ENCODE measurements around the gene DNAH7.

The DNAH7 gene

DNA sequence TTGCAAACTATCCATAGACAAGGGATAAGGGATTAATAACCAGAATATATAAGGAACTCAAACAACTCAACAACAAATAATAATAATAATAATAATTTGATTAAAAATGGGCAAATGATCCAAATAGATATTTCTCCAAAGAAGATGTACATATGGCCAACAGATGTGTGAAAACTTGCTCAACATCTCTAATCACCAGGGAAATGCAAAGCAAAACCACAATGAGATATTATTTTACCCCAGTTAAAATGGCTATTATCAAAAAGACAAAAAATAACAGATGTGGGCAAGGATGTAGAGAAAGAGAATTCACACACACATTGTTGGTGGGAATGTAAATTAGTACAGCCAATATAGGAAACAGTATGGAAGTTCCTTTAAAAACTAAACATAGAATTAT is 26.9 kb downstream of the DNAH7 start:
- Histone ChIP-seq H3K4me3 (ENCODE audit: low read length in 2 of 2) (no peak overlapping the region), H3K27ac (ENCODE audit: low read length) (no peak overlapping the region), H3K36me3 (ENCODE audit: control insufficient read depth in 2 of 2, insufficient read depth in 2 of 2, low read length in 2 of 2) (no peaks in the 10 kb centered on the region), H3K9me3 (ENCODE audit: control insufficient read depth in 2 of 2, low read length in 2 of 2) (peaks cover 2 to 4% of the 10 kb centered on the region in 2 donors), H3K4me1 (ENCODE audit: control insufficient read depth, insufficient read depth, low read length) (no peaks in the 10 kb centered on the region), H3K9ac (ENCODE audit: low read length in 2 of 2) (no peak overlapping the region), H3K27me3 (ENCODE audit: control insufficient read depth in 1 of 2, insufficient read depth in 2 of 2, low read length in 2 of 2) (no peaks in the 10 kb centered on the region)

DNA sequence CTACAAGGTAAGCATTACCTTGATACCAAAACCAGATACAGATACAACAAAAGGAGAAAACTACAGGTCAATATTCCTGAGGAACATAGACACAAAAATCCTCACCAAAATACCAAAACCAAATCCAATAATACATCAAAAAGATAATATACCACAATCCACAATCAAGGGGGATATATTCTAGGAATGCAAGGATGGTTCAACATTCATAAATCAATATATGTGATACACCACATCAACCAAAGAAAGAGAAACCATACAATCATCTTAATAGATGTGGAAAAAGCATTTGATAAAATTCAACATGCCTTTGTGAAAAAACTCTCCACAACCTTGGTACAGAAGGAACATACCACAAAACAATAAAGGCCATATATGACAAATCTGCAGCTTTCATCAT is 28.4 kb downstream of the DNAH7 start:
- no peaks in the 10 kb centered on the region for H3K27me3 ChIP-seq (ENCODE audit: control insufficient read depth in 1 of 2, insufficient read depth in 2 of 2, low read length in 2 of 2)
- no peaks in the 10 kb centered on the region for H3K4me1 ChIP-seq (ENCODE audit: control insufficient read depth, insufficient read depth, low read length)
- H3K27ac ChIP-seq (ENCODE audit: low read length) = no peak overlapping the region
- no peaks in the 10 kb centered on the region for H3K36me3 ChIP-seq (ENCODE audit: control insufficient read depth in 2 of 2, insufficient read depth in 2 of 2, low read length in 2 of 2)
- H3K4me3 ChIP-seq (ENCODE audit: low read length in 2 of 2) = no peak overlapping the region
- H3K9me3 ChIP-seq (ENCODE audit: control insufficient read depth in 2 of 2, low read length in 2 of 2) = peaks cover 2 to 4% of the 10 kb centered on the region in 2 donors
- no peak overlapping the region for H3K9ac ChIP-seq (ENCODE audit: low read length in 2 of 2)

DNA sequence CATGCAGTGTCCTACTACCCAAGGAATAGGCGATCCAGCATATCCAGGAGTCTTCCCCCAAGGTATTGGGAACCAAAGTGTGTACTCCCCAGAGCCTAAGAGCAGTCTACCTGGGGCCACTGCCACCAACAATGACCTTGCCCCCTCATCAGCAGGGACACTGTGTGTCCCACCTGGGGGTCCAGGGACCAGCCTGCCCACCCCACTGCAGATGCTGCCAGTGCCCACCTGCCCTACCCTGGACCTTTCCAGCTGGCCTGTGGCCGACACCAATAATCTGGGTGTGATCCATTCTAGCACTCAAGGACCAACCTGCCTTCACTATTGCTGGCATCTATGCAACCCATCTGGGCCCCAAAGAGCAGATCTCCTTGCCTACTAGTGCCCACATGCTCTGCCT is 32.2 kb downstream of the DNAH7 start:
- Histone ChIP-seq H3K27ac (ENCODE audit: low read length) (no peak overlapping the region), H3K36me3 (ENCODE audit: control insufficient read depth in 2 of 2, insufficient read depth in 2 of 2, low read length in 2 of 2) (no peaks in the 10 kb centered on the region), H3K9me3 (ENCODE audit: control insufficient read depth in 2 of 2, low read length in 2 of 2) (peaks cover 2 to 4% of the 10 kb centered on the region in 2 donors), H3K4me1 (ENCODE audit: control insufficient read depth, insufficient read depth, low read length) (no peaks in the 10 kb centered on the region), H3K27me3 (ENCODE audit: control insufficient read depth in 1 of 2, insufficient read depth in 2 of 2, low read length in 2 of 2) (no peaks in the 10 kb centered on the region), H3K9ac (ENCODE audit: low read length in 2 of 2) (no peak overlapping the region), H3K4me3 (ENCODE audit: low read length in 2 of 2) (no peak overlapping the region)

DNA sequence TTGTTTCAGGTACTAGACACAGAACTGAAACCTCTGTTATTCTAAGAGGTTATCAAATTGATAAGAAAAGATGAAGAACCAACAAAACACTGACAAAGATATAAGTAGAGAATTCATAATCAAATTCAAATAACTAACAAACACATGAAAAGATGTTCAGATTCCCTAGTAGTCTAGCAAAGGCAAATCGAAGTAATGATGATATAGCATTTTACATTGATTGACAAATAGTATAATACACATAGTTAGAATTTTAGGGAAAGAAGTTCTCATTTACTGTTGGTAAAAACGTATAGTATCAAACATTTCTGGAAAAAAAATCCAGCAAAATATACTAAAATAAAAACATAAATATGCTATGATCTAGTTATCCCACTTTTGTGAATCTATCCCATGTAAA is 50.6 kb downstream of the DNAH7 start:
- no peak overlapping the region for H3K9ac ChIP-seq (ENCODE audit: low read length in 2 of 2)
- H3K27me3 ChIP-seq (ENCODE audit: control insufficient read depth in 1 of 2, insufficient read depth in 2 of 2, low read length in 2 of 2) = no peaks in the 10 kb centered on the region
- H3K4me3 ChIP-seq (ENCODE audit: low read length in 2 of 2) = no peak overlapping the region
- no peak overlapping the region for H3K27ac ChIP-seq (ENCODE audit: low read length)
- no peaks in the 10 kb centered on the region for H3K4me1 ChIP-seq (ENCODE audit: control insufficient read depth, insufficient read depth, low read length)
- H3K36me3 ChIP-seq (ENCODE audit: control insufficient read depth in 2 of 2, insufficient read depth in 2 of 2, low read length in 2 of 2) = no peaks in the 10 kb centered on the region
- no peaks in the 10 kb centered on the region for H3K9me3 ChIP-seq (ENCODE audit: control insufficient read depth in 2 of 2, low read length in 2 of 2)

DNA sequence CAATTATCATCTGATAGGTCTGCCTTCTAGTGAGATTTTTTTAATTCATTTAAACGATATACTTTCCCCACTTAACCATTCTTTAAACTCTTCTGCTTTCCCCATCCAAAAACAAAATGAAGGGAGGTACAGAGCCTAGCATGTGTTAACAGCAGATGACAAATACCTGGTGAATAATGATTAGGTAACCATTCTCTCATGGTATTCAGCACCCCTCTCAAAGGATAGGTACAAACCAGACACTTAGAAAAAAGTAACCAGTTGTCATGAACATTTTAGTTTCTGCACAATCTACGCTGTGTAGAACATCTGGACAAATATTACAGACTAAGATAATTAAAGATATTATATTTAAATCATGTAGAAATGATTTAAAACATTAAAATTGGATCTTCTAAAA is 56.3 kb downstream of the DNAH7 start:
- Histone ChIP-seq H3K9ac (ENCODE audit: low read length in 2 of 2) (no peak overlapping the region), H3K36me3 (ENCODE audit: control insufficient read depth in 2 of 2, insufficient read depth in 2 of 2, low read length in 2 of 2) (no peaks in the 10 kb centered on the region), H3K27ac (ENCODE audit: low read length) (no peak overlapping the region)

DNA sequence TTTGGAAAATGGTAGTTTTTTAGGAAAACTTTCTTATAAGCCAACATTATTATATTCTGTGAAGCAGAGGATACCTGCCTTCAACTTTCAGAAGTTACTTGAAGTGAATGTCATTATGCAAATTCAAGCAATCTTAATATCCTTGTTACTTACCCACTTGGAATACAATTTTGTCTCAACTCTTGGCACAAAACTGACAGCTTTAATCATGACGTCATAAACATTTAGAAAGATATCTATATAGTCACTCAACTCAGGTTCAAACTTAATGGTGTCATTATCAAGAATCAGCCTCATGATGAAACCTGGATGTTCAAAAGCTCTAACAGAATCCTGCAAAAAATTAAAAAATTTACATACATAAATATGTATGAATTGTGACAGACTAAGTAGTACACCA is 68.1 kb downstream of the DNAH7 start:
- Histone ChIP-seq H3K9me3 (ENCODE audit: control insufficient read depth in 2 of 2, low read length in 2 of 2) (no peaks in the 10 kb centered on the region), H3K27me3 (ENCODE audit: control insufficient read depth in 1 of 2, insufficient read depth in 2 of 2, low read length in 2 of 2) (no peaks in the 10 kb centered on the region), H3K36me3 (ENCODE audit: control insufficient read depth in 2 of 2, insufficient read depth in 2 of 2, low read length in 2 of 2) (no peaks in the 10 kb centered on the region), H3K27ac (ENCODE audit: low read length) (no peak overlapping the region), H3K4me3 (ENCODE audit: low read length in 2 of 2) (no peak overlapping the region), H3K4me1 (ENCODE audit: control insufficient read depth, insufficient read depth, low read length) (no peaks in the 10 kb centered on the region), H3K9ac (ENCODE audit: low read length in 2 of 2) (no peak overlapping the region)

More for the DNA sequence above, 56.3 kb downstream of the DNAH7 start:
- H3K4me1 ChIP-seq (ENCODE audit: control insufficient read depth, insufficient read depth, low read length) = no peaks in the 10 kb centered on the region
- no peaks in the 10 kb centered on the region for H3K27me3 ChIP-seq (ENCODE audit: control insufficient read depth in 1 of 2, insufficient read depth in 2 of 2, low read length in 2 of 2)
- no peak overlapping the region for H3K4me3 ChIP-seq (ENCODE audit: low read length in 2 of 2)
- H3K9me3 ChIP-seq (ENCODE audit: control insufficient read depth in 2 of 2, low read length in 2 of 2) = no peaks in the 10 kb centered on the region

DNA sequence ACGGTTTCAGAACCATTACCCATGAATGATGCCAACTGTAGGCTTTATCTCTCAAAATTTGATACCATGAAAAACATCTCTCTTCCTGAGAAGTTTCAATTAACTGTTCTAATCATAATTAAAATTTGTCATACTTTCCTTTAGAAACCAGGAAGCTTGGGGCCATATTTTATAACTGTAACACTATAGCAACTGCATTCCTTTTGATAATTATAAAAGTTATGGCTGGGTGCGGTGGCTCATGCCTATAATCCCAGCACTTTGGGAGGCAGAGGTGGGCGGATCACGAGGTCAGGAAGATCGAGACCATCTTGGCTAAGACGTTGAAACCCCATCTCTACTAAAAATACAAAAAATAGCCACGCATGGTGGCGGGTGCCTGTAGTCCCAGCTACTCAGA is 70.6 kb downstream of the DNAH7 start:
- H3K27me3 ChIP-seq (ENCODE audit: control insufficient read depth in 1 of 2, insufficient read depth in 2 of 2, low read length in 2 of 2) = no peaks in the 10 kb centered on the region
- no peak overlapping the region for H3K4me3 ChIP-seq (ENCODE audit: low read length in 2 of 2)
- H3K9me3 ChIP-seq (ENCODE audit: control insufficient read depth in 2 of 2, low read length in 2 of 2) = no peaks in the 10 kb centered on the region
- H3K36me3 ChIP-seq (ENCODE audit: control insufficient read depth in 2 of 2, insufficient read depth in 2 of 2, low read length in 2 of 2) = no peaks in the 10 kb centered on the region
- H3K4me1 ChIP-seq (ENCODE audit: control insufficient read depth, insufficient read depth, low read length) = no peaks in the 10 kb centered on the region
- H3K9ac ChIP-seq (ENCODE audit: low read length in 2 of 2) = no peak overlapping the region
- H3K27ac ChIP-seq (ENCODE audit: low read length) = no peak overlapping the region

DNA sequence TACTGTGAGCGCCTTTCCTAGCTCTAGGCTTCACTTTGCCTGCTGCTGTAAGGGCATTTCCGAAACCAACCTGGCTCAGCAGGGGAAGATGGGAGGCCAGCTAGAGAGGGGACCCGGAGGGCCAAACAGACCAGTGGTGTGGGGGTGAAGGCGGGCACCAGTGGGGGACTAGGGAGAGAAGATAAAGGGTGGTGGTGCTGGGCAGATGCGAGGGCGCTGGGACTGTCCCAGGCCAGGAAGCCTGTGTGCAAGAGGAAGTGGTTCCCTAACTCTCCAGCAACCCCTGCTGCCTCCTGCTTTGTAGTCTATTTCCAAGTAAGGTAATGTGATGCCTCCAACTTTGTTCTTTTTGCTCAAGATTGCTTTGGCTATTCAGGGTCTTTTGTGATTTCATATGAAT is 73.1 kb downstream of the DNAH7 start:
- Histone ChIP-seq H3K27ac (ENCODE audit: low read length) (no peak overlapping the region), H3K4me1 (ENCODE audit: control insufficient read depth, insufficient read depth, low read length) (no peaks in the 10 kb centered on the region), H3K4me3 (ENCODE audit: low read length in 2 of 2) (no peak overlapping the region), H3K36me3 (ENCODE audit: control insufficient read depth in 2 of 2, insufficient read depth in 2 of 2, low read length in 2 of 2) (no peaks in the 10 kb centered on the region), H3K27me3 (ENCODE audit: control insufficient read depth in 1 of 2, insufficient read depth in 2 of 2, low read length in 2 of 2) (no peaks in the 10 kb centered on the region), H3K9me3 (ENCODE audit: control insufficient read depth in 2 of 2, low read length in 2 of 2) (no peaks in the 10 kb centered on the region), H3K9ac (ENCODE audit: low read length in 2 of 2) (no peak overlapping the region)

DNA sequence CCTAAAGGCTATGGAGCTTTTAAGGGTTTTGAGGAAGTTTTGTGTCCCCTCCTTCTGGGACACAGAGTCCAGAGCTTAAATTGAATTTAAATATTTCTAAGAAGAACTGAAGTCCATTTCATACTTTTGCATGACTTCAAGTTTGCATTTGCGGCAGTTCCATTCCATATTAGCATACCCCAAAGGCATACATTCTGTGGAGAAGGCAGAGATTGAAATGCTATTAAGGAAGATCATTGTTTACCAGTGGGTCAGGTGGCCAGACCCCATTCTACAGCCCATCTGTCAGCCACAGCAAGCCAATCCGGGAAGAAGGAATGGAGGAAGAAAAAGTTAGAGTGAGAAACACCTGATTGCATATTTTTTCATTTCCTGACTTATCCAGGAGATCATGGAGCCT is 75.0 kb downstream of the DNAH7 start:
- Histone ChIP-seq H3K9ac (ENCODE audit: low read length in 2 of 2) (no peak overlapping the region), H3K36me3 (ENCODE audit: control insufficient read depth in 2 of 2, insufficient read depth in 2 of 2, low read length in 2 of 2) (no peaks in the 10 kb centered on the region), H3K4me1 (ENCODE audit: control insufficient read depth, insufficient read depth, low read length) (no peaks in the 10 kb centered on the region), H3K27me3 (ENCODE audit: control insufficient read depth in 1 of 2, insufficient read depth in 2 of 2, low read length in 2 of 2) (no peaks in the 10 kb centered on the region), H3K27ac (ENCODE audit: low read length) (no peak overlapping the region), H3K4me3 (ENCODE audit: low read length in 2 of 2) (no peak overlapping the region), H3K9me3 (ENCODE audit: control insufficient read depth in 2 of 2, low read length in 2 of 2) (no peaks in the 10 kb centered on the region)

DNA sequence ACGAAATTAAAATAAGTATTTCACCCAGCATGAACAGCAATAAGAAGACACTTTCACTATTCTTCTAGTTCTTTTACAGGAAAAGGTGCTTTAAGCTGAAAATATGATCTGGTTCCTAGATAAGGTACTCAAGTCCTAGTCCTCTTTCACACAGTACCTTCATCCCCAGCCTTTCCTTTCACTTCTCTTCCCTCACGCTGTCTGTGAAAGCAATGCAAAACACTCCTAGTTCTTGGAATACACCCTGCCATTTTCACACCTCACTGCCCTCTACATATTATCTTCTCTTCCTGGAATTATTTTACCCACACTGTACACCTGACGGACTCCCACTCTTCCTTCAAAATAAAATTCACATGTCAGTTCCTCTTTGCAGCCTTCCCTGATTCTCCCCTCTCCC is 82.9 kb downstream of the DNAH7 start:
- Histone ChIP-seq H3K4me1 (ENCODE audit: control insufficient read depth, insufficient read depth, low read length) (no peaks in the 10 kb centered on the region), H3K27ac (ENCODE audit: low read length) (no peak overlapping the region), H3K9me3 (ENCODE audit: control insufficient read depth in 2 of 2, low read length in 2 of 2) (no peaks in the 10 kb centered on the region), H3K4me3 (ENCODE audit: low read length in 2 of 2) (no peak overlapping the region), H3K27me3 (ENCODE audit: control insufficient read depth in 1 of 2, insufficient read depth in 2 of 2, low read length in 2 of 2) (no peaks in the 10 kb centered on the region), H3K36me3 (ENCODE audit: control insufficient read depth in 2 of 2, insufficient read depth in 2 of 2, low read length in 2 of 2) (no peaks in the 10 kb centered on the region), H3K9ac (ENCODE audit: low read length in 2 of 2) (no peak overlapping the region)

DNA sequence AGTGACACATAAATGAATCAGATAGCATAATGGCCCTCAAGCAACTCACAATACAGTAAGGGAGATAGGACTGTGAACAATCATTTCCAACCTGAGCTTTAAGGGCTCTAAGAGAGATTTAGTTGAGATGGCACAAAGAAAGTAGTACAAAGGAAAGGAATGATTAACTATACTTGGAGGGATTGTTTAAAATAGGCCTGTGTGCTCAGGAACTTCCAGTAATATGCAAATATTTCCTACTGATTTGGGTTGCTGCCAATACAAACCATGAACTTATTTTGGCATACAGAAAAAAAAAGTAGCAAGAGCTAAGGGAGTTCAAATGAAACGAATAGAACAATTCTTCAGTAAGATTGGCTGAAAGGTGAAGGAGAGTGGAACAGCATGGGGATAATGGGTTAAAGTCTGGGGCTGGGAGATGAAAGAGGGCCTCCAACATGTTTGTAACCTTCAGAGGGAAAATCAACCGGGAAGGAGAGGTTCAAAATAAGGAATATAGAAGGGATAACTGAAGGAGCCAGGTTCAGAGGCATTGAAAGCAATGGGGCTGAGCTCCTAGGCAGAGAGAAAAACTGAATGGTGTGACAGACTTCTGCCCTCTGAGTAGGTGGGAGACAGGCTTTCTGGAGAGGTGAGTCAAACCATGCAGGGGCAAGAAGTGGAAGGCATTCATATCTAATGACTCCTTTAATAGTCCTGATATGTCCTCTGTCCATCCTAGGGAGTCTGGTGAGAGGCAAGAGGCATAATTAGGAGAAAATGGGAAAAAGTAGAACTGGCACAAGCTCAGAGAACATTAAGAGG is 83.5 kb downstream of the DNAH7 start:
- H3K9ac ChIP-seq (ENCODE audit: low read length in 2 of 2) = no peak overlapping the region
- no peaks in the 10 kb centered on the region for H3K27me3 ChIP-seq (ENCODE audit: control insufficient read depth in 1 of 2, insufficient read depth in 2 of 2, low read length in 2 of 2)
- H3K4me1 ChIP-seq (ENCODE audit: control insufficient read depth, insufficient read depth, low read length) = no peaks in the 10 kb centered on the region
- no peak overlapping the region for H3K4me3 ChIP-seq (ENCODE audit: low read length in 2 of 2)
- H3K27ac ChIP-seq (ENCODE audit: low read length) = no peak overlapping the region
- H3K9me3 ChIP-seq (ENCODE audit: control insufficient read depth in 2 of 2, low read length in 2 of 2) = no peaks in the 10 kb centered on the region
- no peaks in the 10 kb centered on the region for H3K36me3 ChIP-seq (ENCODE audit: control insufficient read depth in 2 of 2, insufficient read depth in 2 of 2, low read length in 2 of 2)
